Measurements from ENCODE around the gene ZMYND12.
"Not testable (repeated sequence)": the region's sequence is repeated elsewhere in the genome, so short reads cannot be mapped to it uniquely, and the experiment has no call there.

Gene ZMYND12

DNA sequence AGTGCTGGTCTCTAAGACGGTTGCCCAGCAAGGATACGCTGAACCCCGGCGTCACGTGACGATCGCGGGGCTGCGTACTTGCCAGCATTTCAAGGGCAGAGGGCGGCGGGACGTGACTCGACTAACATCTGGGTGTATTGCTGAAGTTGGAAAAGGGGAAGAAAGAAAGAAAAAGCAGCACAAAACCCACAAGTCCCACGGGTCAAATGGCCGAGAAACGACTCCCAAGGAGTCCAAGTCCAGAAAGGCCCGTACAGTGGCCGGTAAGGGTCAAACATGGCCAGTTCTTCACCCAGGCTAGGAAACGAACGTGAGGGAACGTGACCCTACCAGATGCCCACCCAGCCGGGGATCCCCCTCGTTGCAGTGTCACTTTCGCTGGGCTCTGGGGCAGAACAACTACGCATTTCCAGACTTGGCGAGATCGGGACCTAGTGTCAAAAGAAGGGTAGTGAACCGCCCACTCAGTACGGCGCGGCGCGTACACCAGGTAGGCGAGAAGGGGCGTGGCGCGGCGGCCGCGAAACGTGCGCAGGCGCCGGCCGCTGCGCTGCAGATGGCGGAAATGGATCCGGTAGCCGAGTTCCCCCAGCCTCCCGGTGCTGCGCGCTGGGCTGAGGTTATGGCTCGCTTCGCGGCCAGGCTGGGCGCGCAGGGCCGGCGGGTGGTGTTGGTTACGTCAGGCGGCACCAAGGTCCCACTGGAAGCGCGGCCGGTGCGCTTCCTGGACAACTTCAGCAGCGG lies at the start of gene ZMYND12, which contains the start of gene PPCS:
Gene ZMYND12 (minus strand): TSS at position 13 of the 744 bp plus-strand sequence. CDS start 25 bp downstream, outside the sequence.
Gene PPCS (plus strand): TSS at position 534 of the 744 bp plus-strand sequence. CDS start 23 bp downstream, at position 557.
- peak; percentile 96 for ATAC-seq
- TF ChIP-seq SNAI2 (CRISPR knock-in tag; IDR thresholded peaks at IDR 0.05) (peak; percentile 40; the same call in 1 of the 2 replicates), PPARA (CRISPR knock-in tag; IDR thresholded peaks at IDR 0.05; ENCODE audit: borderline replicate concordance) (no peak), OSR1 (CRISPR knock-in tag; IDR thresholded peaks at IDR 0.05) (no peak)
- TF ChIP-seq, protein P1, sequence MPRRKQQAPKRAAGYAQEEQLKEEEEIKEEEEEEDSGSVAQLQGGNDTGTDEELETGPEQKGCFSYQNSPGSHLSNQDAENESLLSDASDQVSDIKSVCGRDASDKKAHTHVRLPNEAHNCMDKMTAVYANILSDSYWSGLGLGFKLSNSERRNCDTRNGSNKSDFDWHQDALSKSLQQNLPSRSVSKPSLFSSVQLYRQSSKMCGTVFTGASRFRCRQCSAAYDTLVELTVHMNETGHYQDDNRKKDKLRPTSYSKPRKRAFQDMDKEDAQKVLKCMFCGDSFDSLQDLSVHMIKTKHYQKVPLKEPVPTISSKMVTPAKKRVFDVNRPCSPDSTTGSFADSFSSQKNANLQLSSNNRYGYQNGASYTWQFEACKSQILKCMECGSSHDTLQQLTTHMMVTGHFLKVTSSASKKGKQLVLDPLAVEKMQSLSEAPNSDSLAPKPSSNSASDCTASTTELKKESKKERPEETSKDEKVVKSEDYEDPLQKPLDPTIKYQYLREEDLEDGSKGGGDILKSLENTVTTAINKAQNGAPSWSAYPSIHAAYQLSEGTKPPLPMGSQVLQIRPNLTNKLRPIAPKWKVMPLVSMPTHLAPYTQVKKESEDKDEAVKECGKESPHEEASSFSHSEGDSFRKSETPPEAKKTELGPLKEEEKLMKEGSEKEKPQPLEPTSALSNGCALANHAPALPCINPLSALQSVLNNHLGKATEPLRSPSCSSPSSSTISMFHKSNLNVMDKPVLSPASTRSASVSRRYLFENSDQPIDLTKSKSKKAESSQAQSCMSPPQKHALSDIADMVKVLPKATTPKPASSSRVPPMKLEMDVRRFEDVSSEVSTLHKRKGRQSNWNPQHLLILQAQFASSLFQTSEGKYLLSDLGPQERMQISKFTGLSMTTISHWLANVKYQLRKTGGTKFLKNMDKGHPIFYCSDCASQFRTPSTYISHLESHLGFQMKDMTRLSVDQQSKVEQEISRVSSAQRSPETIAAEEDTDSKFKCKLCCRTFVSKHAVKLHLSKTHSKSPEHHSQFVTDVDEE (CRISPR knock-in tag; IDR thresholded peaks at IDR 0.05), result peak; percentile 21; the same call in 1 of the 2 replicates

DNA sequence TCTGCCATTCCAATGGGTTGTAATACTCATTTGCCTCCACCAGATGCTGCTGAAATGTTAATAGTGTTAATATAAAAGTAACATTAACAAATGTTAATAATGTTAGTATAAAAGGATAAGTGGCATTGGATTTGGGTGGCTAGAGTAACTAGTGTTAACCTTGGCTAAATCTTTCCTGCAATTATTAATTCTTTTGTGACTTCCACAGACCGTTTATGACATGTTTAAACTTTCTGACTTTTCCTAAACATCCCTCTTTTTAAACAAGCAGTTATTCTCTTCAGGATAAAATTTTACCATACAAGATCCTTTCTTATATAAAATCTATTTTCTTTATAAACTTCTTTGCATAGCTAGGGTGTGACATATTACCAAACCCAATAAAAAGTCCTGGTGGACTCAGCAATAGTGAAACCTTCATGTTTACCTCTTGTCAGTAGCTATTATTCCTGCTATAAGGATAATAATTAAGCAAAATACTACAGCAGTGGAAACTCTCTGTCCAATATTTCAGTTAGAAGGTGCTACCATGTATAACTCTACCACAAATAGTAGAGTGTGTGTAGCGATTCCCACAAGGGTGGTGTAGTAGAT lies 48.8 kb upstream of the ZMYND12 start:
- no peak for TF ChIP-seq SNAI2 (CRISPR knock-in tag; IDR thresholded peaks at IDR 0.05)
- no peak for TF ChIP-seq CSRNP3 (CRISPR knock-in tag; IDR thresholded peaks at IDR 0.05)
- TF ChIP-seq PPARA (CRISPR knock-in tag; IDR thresholded peaks at IDR 0.05; ENCODE audit: borderline replicate concordance), result no peak
- TF ChIP-seq ZNF70 (CRISPR knock-in tag; IDR thresholded peaks at IDR 0.05), result no peak
- no peak for TF ChIP-seq ZFP3 (CRISPR knock-in tag; IDR thresholded peaks at IDR 0.05)
- no peak for TF ChIP-seq POU6F1 (CRISPR knock-in tag; IDR thresholded peaks at IDR 0.05; ENCODE audit: borderline replicate concordance, low read depth)
- no peak for TF ChIP-seq TCF4 (CRISPR knock-in tag; IDR thresholded peaks at IDR 0.05; ENCODE audit: borderline replicate concordance)
- no peak for TF ChIP-seq ZNF8 (CRISPR knock-in tag; IDR thresholded peaks at IDR 0.05)
- TF ChIP-seq ARNTL (CRISPR knock-in tag; IDR thresholded peaks at IDR 0.05; ENCODE audit: borderline replicate concordance, low read depth), result no peak
- TF ChIP-seq ZNF565 (CRISPR knock-in tag; conservative IDR thresholded peaks at IDR 0.05; ENCODE audit: low read depth), result no peak
- TF ChIP-seq CSDC2 (CRISPR knock-in tag; IDR thresholded peaks at IDR 0.05), result no peak
- no peak for TF ChIP-seq TOX (CRISPR knock-in tag; IDR thresholded peaks at IDR 0.05; ENCODE audit: borderline replicate concordance)
- TF ChIP-seq ZFP30 (CRISPR knock-in tag; IDR thresholded peaks at IDR 0.05), result no peak
- no peak for TF ChIP-seq RARB (CRISPR knock-in tag; IDR thresholded peaks at IDR 0.05)
- no peak for TF ChIP-seq PATZ1 (CRISPR knock-in tag; IDR thresholded peaks at IDR 0.05; ENCODE audit: borderline replicate concordance)
- TF ChIP-seq, protein P1 (CRISPR knock-in tag; IDR thresholded peaks at IDR 0.05), result no peak

DNA sequence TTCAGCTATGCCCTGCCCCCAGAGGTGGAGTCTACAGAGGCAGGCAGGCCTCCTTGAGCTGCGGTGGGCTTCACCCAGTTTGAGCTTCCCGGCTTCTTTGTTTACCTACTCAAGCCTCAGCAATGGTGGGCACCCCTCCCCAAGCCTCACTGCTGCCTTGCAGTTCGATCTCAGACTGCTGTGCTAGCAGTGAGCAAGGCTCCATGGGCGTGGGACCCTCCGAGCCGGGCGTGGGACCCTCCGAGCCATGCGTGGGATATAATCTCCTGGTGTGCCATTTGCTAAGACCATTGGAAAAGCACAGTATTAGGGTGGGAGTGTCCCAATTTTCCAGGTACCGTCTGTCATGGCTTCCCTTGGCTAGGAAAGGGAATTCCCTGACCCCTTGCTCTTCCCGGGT lies 46.2 kb upstream of the ZMYND12 start:
- ATAC-seq, result not testable (repeated sequence)

More for the DNA sequence above, 48.8 kb upstream of the ZMYND12 start:
- no peak for ATAC-seq
